Chondrocyte (in vitro differentiated cells): Measurements from ENCODE around the gene SLC27A3. TPM values are rescaled to one million over a fixed set of nuclear protein-coding genes. Genes with fewer than 3 reads are reported as not detected.
"Not testable (repeated sequence)": the region's sequence is repeated elsewhere in the genome, so short reads cannot be mapped to it uniquely, and the experiment has no call there.

Experiments
- DNase-seq: peaks from one replicate; pipeline ENCODE4 v3.0.0; 2021; ENCODE audit warnings: mixed read lengths, low spot score
- H3K27ac Mint-ChIP-seq: one replicate; pipeline ENCODE4 v1.8.0; 2021; ENCODE audit warnings: mild to moderate bottlenecking, moderate library complexity, mixed read lengths; ENCODE audit not compliant: unreplicated experiment
- H3K27me3 Mint-ChIP-seq: 2 replicates; pipeline ENCODE4 v1.8.0; 2021; ENCODE audit warnings: low read depth, mixed read lengths
- H3K36me3 Mint-ChIP-seq: 2 replicates; pipeline ENCODE4 v1.8.0; 2021; ENCODE audit warnings: low read depth, mixed read lengths
- H3K4me1 Mint-ChIP-seq: 2 replicates; pipeline ENCODE4 v1.8.0; 2021; ENCODE audit warnings: low read depth, mild to moderate bottlenecking, mixed read lengths
- H3K4me3 Mint-ChIP-seq: one replicate; pipeline ENCODE4 v1.8.0; 2021; ENCODE audit warnings: mild to moderate bottlenecking, moderate library complexity, mixed read lengths; ENCODE audit not compliant: unreplicated experiment
- H3K9me3 Mint-ChIP-seq: 2 replicates; pipeline ENCODE4 v1.8.0; 2021; ENCODE audit warnings: low read depth, mixed read lengths
- CTCF ChIP-seq: fragments of 200-600 bp; sonication (generic); IDR thresholded peaks from 2 replicates; pipeline ENCODE4 v1.5.0; 2021; ENCODE audit warnings: antibody characterized with exemption, mild to moderate bottlenecking, moderate library complexity
- total RNA-seq: library from RNA; stranded (reverse); gene quantifications from 3 replicates; pipeline ENCODE4 v1.2.1, GENCODE V29; 2021

The SLC27A3 gene
- total RNA-seq, 1 donor from 2014 or later: 11.6 TPM

GRCh38 chr1:153764310-153764709 is 10.9 kb upstream of the SLC27A3 start:
- Mint-ChIP-seq H3K27me3 (no peaks in the 10 kb centered on the region), H3K9me3 (no peaks in the 10 kb centered on the region), H3K36me3 (peaks cover 38% of the 10 kb centered on the region), H3K4me3 (no peak overlapping the region), H3K4me1 (no peaks in the 10 kb centered on the region), H3K27ac (no peak overlapping the region)
- no peak for DNase-seq
- TF ChIP-seq CTCF: no peak

GRCh38 chr1:153766663-153767062 is 8.5 kb upstream of the SLC27A3 start:
- not testable (repeated sequence) for H3K4me1 Mint-ChIP-seq, H3K27me3 Mint-ChIP-seq, H3K4me3 Mint-ChIP-seq, DNase-seq, H3K27ac Mint-ChIP-seq, H3K9me3 Mint-ChIP-seq
- peaks cover 35% of the 10 kb centered on the region for H3K36me3 Mint-ChIP-seq

GRCh38 chr1:153767519-153767918 is 7.7 kb upstream of the SLC27A3 start:
- Mint-ChIP-seq H3K4me1 (no peaks in the 10 kb centered on the region), H3K27me3 (no peaks in the 10 kb centered on the region), H3K9me3 (no peaks in the 10 kb centered on the region), H3K27ac (no peak overlapping the region), H3K4me3 (no peak overlapping the region), H3K36me3 (peaks cover 31% of the 10 kb centered on the region)
- TF ChIP-seq CTCF: no peak
- DNase-seq: no peak

- peaks cover 29% of the 10 kb centered on the region for H3K36me3 Mint-ChIP-seq
- TF ChIP-seq CTCF: no peak
- H3K4me1 Mint-ChIP-seq: no peaks in the 10 kb centered on the region
- no peaks in the 10 kb centered on the region for H3K27me3 Mint-ChIP-seq
- no peak overlapping the region for H3K4me3 Mint-ChIP-seq
- H3K27ac Mint-ChIP-seq: no peak overlapping the region
- no peak for DNase-seq
- no peaks in the 10 kb centered on the region for H3K9me3 Mint-ChIP-seq
These were observed 6.7 kb upstream of the SLC27A3 start for GRCh38 chr1:153768316-153769181.

- Mint-ChIP-seq H3K4me3 (no peak overlapping the region), H3K9me3 (no peaks in the 10 kb centered on the region), H3K4me1 (no peaks in the 10 kb centered on the region), H3K27ac (no peak overlapping the region), H3K27me3 (no peaks in the 10 kb centered on the region), H3K36me3 (peaks cover 26% of the 10 kb centered on the region)
- no peak for DNase-seq
- no peak for TF ChIP-seq CTCF
These were observed 6.0 kb upstream of the SLC27A3 start for GRCh38 chr1:153769221-153769620.

- no peak overlapping the region for H3K4me3 Mint-ChIP-seq
- no peaks in the 10 kb centered on the region for H3K9me3 Mint-ChIP-seq
- no peaks in the 10 kb centered on the region for H3K27me3 Mint-ChIP-seq
- peaks cover 4% of the 10 kb centered on the region for H3K4me1 Mint-ChIP-seq
- H3K27ac Mint-ChIP-seq: no peak overlapping the region
- peaks cover 21% of the 10 kb centered on the region for H3K36me3 Mint-ChIP-seq
- no peak for TF ChIP-seq CTCF
- DNase-seq: no peak
These were observed 4.4 kb upstream of the SLC27A3 start for GRCh38 chr1:153770797-153771196.
